ENCODE data around the gene PLA2G4A.
A peak's percentile ranks its signal among the peaks of the same experiment; 100 is the strongest.

GRCh38 chr1:187009320-187009719 is 180.6 kb downstream of the PLA2G4A start:
- TF ChIP-seq REST (IDR thresholded peaks at IDR 0.05; ENCODE audit: unreplicated experiment) (no peak), EZH2 (IDR thresholded peaks at IDR 0.05; ENCODE audit: low read depth, unreplicated experiment) (no peak), CTCF (conservative IDR thresholded peaks at IDR 0.05; ENCODE audit: low read depth in 2 of 2) (no peak), EZH2phosphoT487 (IDR thresholded peaks at IDR 0.05; ENCODE audit: unreplicated experiment) (no peak), POLR2AphosphoS5 (IDR thresholded peaks at IDR 0.05; ENCODE audit: low read depth) (no peak), CREB1 (CRISPR knock-in tag; IDR thresholded peaks at IDR 0.05; ENCODE audit: low read depth) (no peak), ZNF331 (CRISPR knock-in tag; IDR thresholded peaks at IDR 0.05; ENCODE audit: low read depth) (no peak), JUNB (IDR thresholded peaks at IDR 0.05; ENCODE audit: unreplicated experiment) (no peak), NANOG (IDR thresholded peaks at IDR 0.05; ENCODE audit: borderline replicate concordance) (peak; percentile 13; the same call in 1 of the 2 replicates), STAT1 (IDR thresholded peaks at IDR 0.05; ENCODE audit: unreplicated experiment) (no peak), ZNF114 (CRISPR knock-in tag; IDR thresholded peaks at IDR 0.05) (no peak), ETS1 (IDR thresholded peaks at IDR 0.05) (peak; percentile 24; the same call in 1 of the 2 replicates)
